ENCODE measurements around the gene CYP19A1.

Gene CYP19A1

GRCh38 chr15:51359981-51360380 is 21.6 kb upstream of the CYP19A1 start:
- H3K27me3 ChIP-seq (ENCODE audit: control insufficient read depth in 1 of 2, insufficient read depth in 2 of 2, low read length in 2 of 2), result no peaks in the 10 kb centered on the region
- no peak overlapping the region for H3K9ac ChIP-seq (ENCODE audit: low read length in 2 of 2)
- no peak overlapping the region for H3K4me3 ChIP-seq (ENCODE audit: low read length in 2 of 2)
- H3K9me3 ChIP-seq (ENCODE audit: control insufficient read depth in 2 of 2, low read length in 2 of 2), result no peaks in the 10 kb centered on the region
- no peak overlapping the region for H3K27ac ChIP-seq (ENCODE audit: low read length)
- H3K4me1 ChIP-seq (ENCODE audit: control insufficient read depth, insufficient read depth, low read length), result no peaks in the 10 kb centered on the region
- no peaks in the 10 kb centered on the region for H3K36me3 ChIP-seq (ENCODE audit: control insufficient read depth in 2 of 2, insufficient read depth in 2 of 2, low read length in 2 of 2)

DNA sequence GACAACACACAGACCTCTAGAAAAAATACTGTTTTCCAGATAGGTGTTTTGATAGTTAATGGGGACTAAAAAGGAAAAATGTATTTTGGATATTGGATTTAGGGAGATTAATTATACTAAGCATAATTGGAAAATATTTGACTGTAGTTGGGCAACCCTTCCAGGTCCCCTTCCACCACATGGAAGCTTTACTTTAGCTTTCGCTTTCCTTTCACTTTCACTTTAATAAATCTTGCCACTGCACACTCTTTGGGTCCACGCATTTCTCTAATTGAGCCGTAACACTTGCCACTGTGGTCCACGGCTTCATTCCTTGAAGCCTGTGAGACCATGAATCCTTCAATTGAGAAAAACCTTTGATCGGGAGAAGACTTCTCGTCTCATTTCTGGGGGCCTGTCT is 18.6 kb upstream of the CYP19A1 start:
- no peaks in the 10 kb centered on the region for H3K4me1 ChIP-seq (ENCODE audit: control insufficient read depth, insufficient read depth, low read length)
- H3K27me3 ChIP-seq (ENCODE audit: control insufficient read depth in 1 of 2, insufficient read depth in 2 of 2, low read length in 2 of 2), result no peaks in the 10 kb centered on the region
- H3K4me3 ChIP-seq (ENCODE audit: low read length in 2 of 2), result no peak overlapping the region
- no peak overlapping the region for H3K27ac ChIP-seq (ENCODE audit: low read length)
- no peak overlapping the region for H3K9ac ChIP-seq (ENCODE audit: low read length in 2 of 2)
- H3K36me3 ChIP-seq (ENCODE audit: control insufficient read depth in 2 of 2, insufficient read depth in 2 of 2, low read length in 2 of 2), result no peaks in the 10 kb centered on the region
- no peaks in the 10 kb centered on the region for H3K9me3 ChIP-seq (ENCODE audit: control insufficient read depth in 2 of 2, low read length in 2 of 2)

DNA sequence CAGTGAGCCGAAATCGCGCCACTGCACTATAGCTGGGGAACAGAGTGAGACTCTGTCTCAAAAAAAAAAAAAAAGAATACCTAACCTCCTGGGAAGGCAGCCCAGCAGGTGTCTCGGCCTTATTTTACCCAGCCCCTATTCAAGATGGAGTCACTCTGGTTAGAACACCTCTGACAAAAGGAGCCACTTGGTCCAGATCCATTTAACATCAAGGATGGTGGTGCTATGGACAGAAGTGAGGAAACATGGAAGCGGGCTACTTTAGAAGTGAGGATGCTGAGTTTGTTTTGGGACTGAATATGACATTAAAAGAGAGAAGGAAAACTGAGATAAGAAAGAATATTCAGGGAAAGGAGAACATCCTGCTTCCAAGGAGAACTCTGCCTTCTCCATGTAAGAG is 17.8 kb upstream of the CYP19A1 start:
- Histone ChIP-seq H3K36me3 (ENCODE audit: control insufficient read depth in 2 of 2, insufficient read depth in 2 of 2, low read length in 2 of 2) (no peaks in the 10 kb centered on the region), H3K27ac (ENCODE audit: low read length) (no peak overlapping the region), H3K4me1 (ENCODE audit: control insufficient read depth, insufficient read depth, low read length) (peaks cover 3% of the 10 kb centered on the region), H3K9ac (ENCODE audit: low read length in 2 of 2) (no peak overlapping the region), H3K27me3 (ENCODE audit: control insufficient read depth in 1 of 2, insufficient read depth in 2 of 2, low read length in 2 of 2) (no peaks in the 10 kb centered on the region), H3K9me3 (ENCODE audit: control insufficient read depth in 2 of 2, low read length in 2 of 2) (no peaks in the 10 kb centered on the region), H3K4me3 (ENCODE audit: low read length in 2 of 2) (no peak overlapping the region)

- H3K4me3 ChIP-seq (ENCODE audit: low read length in 2 of 2), result no peak overlapping the region
- H3K9ac ChIP-seq (ENCODE audit: low read length in 2 of 2), result no peak overlapping the region
- no peaks in the 10 kb centered on the region for H3K36me3 ChIP-seq (ENCODE audit: control insufficient read depth in 2 of 2, insufficient read depth in 2 of 2, low read length in 2 of 2)
- H3K9me3 ChIP-seq (ENCODE audit: control insufficient read depth in 2 of 2, low read length in 2 of 2), result no peaks in the 10 kb centered on the region
- no peaks in the 10 kb centered on the region for H3K27me3 ChIP-seq (ENCODE audit: control insufficient read depth in 1 of 2, insufficient read depth in 2 of 2, low read length in 2 of 2)
- peaks cover 7% of the 10 kb centered on the region for H3K4me1 ChIP-seq (ENCODE audit: control insufficient read depth, insufficient read depth, low read length)
- H3K27ac ChIP-seq (ENCODE audit: low read length), result no peak overlapping the region
Observed at GRCh38 chr15:51355096-51355495, 16.7 kb upstream of the CYP19A1 start.

- no peak overlapping the region for H3K9ac ChIP-seq (ENCODE audit: low read length in 2 of 2)
- no peaks in the 10 kb centered on the region for H3K27me3 ChIP-seq (ENCODE audit: control insufficient read depth in 1 of 2, insufficient read depth in 2 of 2, low read length in 2 of 2)
- H3K9me3 ChIP-seq (ENCODE audit: control insufficient read depth in 2 of 2, low read length in 2 of 2), result no peaks in the 10 kb centered on the region
- no peak overlapping the region for H3K27ac ChIP-seq (ENCODE audit: low read length)
- H3K4me3 ChIP-seq (ENCODE audit: low read length in 2 of 2), result no peak overlapping the region
- H3K36me3 ChIP-seq (ENCODE audit: control insufficient read depth in 2 of 2, insufficient read depth in 2 of 2, low read length in 2 of 2), result no peaks in the 10 kb centered on the region
- H3K4me1 ChIP-seq (ENCODE audit: control insufficient read depth, insufficient read depth, low read length), result peaks cover 15% of the 10 kb centered on the region
Observed at GRCh38 chr15:51353976-51354375, 15.6 kb upstream of the CYP19A1 start.

GRCh38 chr15:51350723-51351122 is 12.3 kb upstream of the CYP19A1 start:
- H3K9ac ChIP-seq (ENCODE audit: low read length in 2 of 2), result no peak overlapping the region
- no peak overlapping the region for H3K27ac ChIP-seq (ENCODE audit: low read length)
- H3K4me1 ChIP-seq (ENCODE audit: control insufficient read depth, insufficient read depth, low read length), result peaks cover 18% of the 10 kb centered on the region

GRCh38 chr15:51349156-51349844 is 10.9 kb upstream of the CYP19A1 start:
- Histone ChIP-seq H3K4me3 (ENCODE audit: low read length in 2 of 2) (peak overlapping the region in 1 of 2 donors; percentile 9), H3K9me3 (ENCODE audit: control insufficient read depth in 2 of 2, low read length in 2 of 2) (no peaks in the 10 kb centered on the region), H3K9ac (ENCODE audit: low read length in 2 of 2) (no peak overlapping the region), H3K36me3 (ENCODE audit: control insufficient read depth in 2 of 2, insufficient read depth in 2 of 2, low read length in 2 of 2) (no peaks in the 10 kb centered on the region), H3K27me3 (ENCODE audit: control insufficient read depth in 1 of 2, insufficient read depth in 2 of 2, low read length in 2 of 2) (no peaks in the 10 kb centered on the region), H3K27ac (ENCODE audit: low read length) (no peak overlapping the region), H3K4me1 (ENCODE audit: control insufficient read depth, insufficient read depth, low read length) (peaks cover 18% of the 10 kb centered on the region)

More at GRCh38 chr15:51350723-51351122, 12.3 kb upstream of the CYP19A1 start:
- Histone ChIP-seq H3K36me3 (ENCODE audit: control insufficient read depth in 2 of 2, insufficient read depth in 2 of 2, low read length in 2 of 2) (no peaks in the 10 kb centered on the region), H3K9me3 (ENCODE audit: control insufficient read depth in 2 of 2, low read length in 2 of 2) (no peaks in the 10 kb centered on the region), H3K4me3 (ENCODE audit: low read length in 2 of 2) (no peak overlapping the region), H3K27me3 (ENCODE audit: control insufficient read depth in 1 of 2, insufficient read depth in 2 of 2, low read length in 2 of 2) (no peaks in the 10 kb centered on the region)

GRCh38 chr15:51348688-51349087 is 10.3 kb upstream of the CYP19A1 start:
- Histone ChIP-seq H3K36me3 (ENCODE audit: control insufficient read depth in 2 of 2, insufficient read depth in 2 of 2, low read length in 2 of 2) (no peaks in the 10 kb centered on the region), H3K9me3 (ENCODE audit: control insufficient read depth in 2 of 2, low read length in 2 of 2) (no peaks in the 10 kb centered on the region), H3K27ac (ENCODE audit: low read length) (no peak overlapping the region), H3K9ac (ENCODE audit: low read length in 2 of 2) (no peak overlapping the region), H3K27me3 (ENCODE audit: control insufficient read depth in 1 of 2, insufficient read depth in 2 of 2, low read length in 2 of 2) (no peaks in the 10 kb centered on the region), H3K4me1 (ENCODE audit: control insufficient read depth, insufficient read depth, low read length) (peaks cover 18% of the 10 kb centered on the region), H3K4me3 (ENCODE audit: low read length in 2 of 2) (peak overlapping the region in 1 of 2 donors; percentile 9)

DNA sequence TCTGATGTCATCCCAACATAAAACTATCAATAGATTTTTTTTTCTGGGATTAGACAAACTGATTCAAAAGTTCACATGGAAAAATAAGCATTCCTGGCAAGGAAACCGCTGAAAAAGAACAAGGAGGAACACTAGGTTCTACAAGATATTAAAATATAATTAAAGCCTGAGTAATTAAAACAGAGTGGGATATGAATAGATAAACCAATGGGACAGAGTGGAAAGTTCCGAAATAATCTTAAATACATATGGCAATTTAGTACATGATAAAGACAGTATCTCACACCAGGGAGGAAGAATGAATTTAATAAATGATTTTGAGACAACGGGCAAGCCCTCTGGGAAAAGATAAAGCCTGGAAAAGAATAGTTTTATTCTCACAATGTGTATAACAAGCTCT is 7.7 kb upstream of the CYP19A1 start:
- H3K27me3 ChIP-seq (ENCODE audit: control insufficient read depth in 1 of 2, insufficient read depth in 2 of 2, low read length in 2 of 2), result no peaks in the 10 kb centered on the region
- no peak overlapping the region for H3K27ac ChIP-seq (ENCODE audit: low read length)
- peaks cover 32% of the 10 kb centered on the region for H3K4me1 ChIP-seq (ENCODE audit: control insufficient read depth, insufficient read depth, low read length)
- no peak overlapping the region for H3K9ac ChIP-seq (ENCODE audit: low read length in 2 of 2)
- H3K9me3 ChIP-seq (ENCODE audit: control insufficient read depth in 2 of 2, low read length in 2 of 2), result no peaks in the 10 kb centered on the region
- H3K36me3 ChIP-seq (ENCODE audit: control insufficient read depth in 2 of 2, insufficient read depth in 2 of 2, low read length in 2 of 2), result no peaks in the 10 kb centered on the region
- no peak overlapping the region for H3K4me3 ChIP-seq (ENCODE audit: low read length in 2 of 2)

GRCh38 chr15:51343466-51343865 is 5.1 kb upstream of the CYP19A1 start:
- H3K27ac ChIP-seq (ENCODE audit: low read length), result no peak overlapping the region
- no peak overlapping the region for H3K4me3 ChIP-seq (ENCODE audit: low read length in 2 of 2)
- no peak overlapping the region for H3K9ac ChIP-seq (ENCODE audit: low read length in 2 of 2)

GRCh38 chr15:51342227-51342999 is 4.0 kb upstream of the CYP19A1 start:
- peak overlapping the region; percentile 69 to 76 for H3K4me3 ChIP-seq (ENCODE audit: low read length in 2 of 2)
- no peak overlapping the region for H3K27ac ChIP-seq (ENCODE audit: low read length)
- no peaks in the 10 kb centered on the region for H3K9me3 ChIP-seq (ENCODE audit: control insufficient read depth in 2 of 2, low read length in 2 of 2)
- no peaks in the 10 kb centered on the region for H3K36me3 ChIP-seq (ENCODE audit: control insufficient read depth in 2 of 2, insufficient read depth in 2 of 2, low read length in 2 of 2)
- H3K4me1 ChIP-seq (ENCODE audit: control insufficient read depth, insufficient read depth, low read length), result peaks cover 28% of the 10 kb centered on the region
- peak overlapping the region; percentile 55 for H3K9ac ChIP-seq (ENCODE audit: low read length in 2 of 2)
- H3K27me3 ChIP-seq (ENCODE audit: control insufficient read depth in 1 of 2, insufficient read depth in 2 of 2, low read length in 2 of 2), result no peaks in the 10 kb centered on the region

More at GRCh38 chr15:51343466-51343865, 5.1 kb upstream of the CYP19A1 start:
- Histone ChIP-seq H3K36me3 (ENCODE audit: control insufficient read depth in 2 of 2, insufficient read depth in 2 of 2, low read length in 2 of 2) (no peaks in the 10 kb centered on the region), H3K27me3 (ENCODE audit: control insufficient read depth in 1 of 2, insufficient read depth in 2 of 2, low read length in 2 of 2) (no peaks in the 10 kb centered on the region), H3K9me3 (ENCODE audit: control insufficient read depth in 2 of 2, low read length in 2 of 2) (no peaks in the 10 kb centered on the region), H3K4me1 (ENCODE audit: control insufficient read depth, insufficient read depth, low read length) (peaks cover 21% of the 10 kb centered on the region)

All from stomach smooth muscle (tissue), 2 donors.